PC-3 (cell line): Measurements from ENCODE around the gene CTXND2. TPM values are rescaled to one million over a fixed set of nuclear protein-coding genes. Genes with fewer than 3 reads are reported as not detected.
"Not testable (repeated sequence)": the region's sequence is repeated elsewhere in the genome, so short reads cannot be mapped to it uniquely, and the experiment has no call there.

Source experiments
- ATAC-seq: fragments of 200-7000 bp; cut with Tn5 transposase; 2 replicates; pipeline ENCODE4 v1.9.1; 2020; ENCODE audit warnings: mild to moderate bottlenecking, moderate library complexity
- BruUV-seq: library from RNA; stranded (reverse); fragments of 400-500 nt; replicated peaks from 2 replicates; lab custom pipeline; 2021; lab: Mats Ljungman, UMichigan
- CTCF ChIA-PET: fragments of 300-600 bp; sonication (Branson Sonifier 250); formaldehyde crosslinking; loops from one replicate; lab custom pipeline; 2022; ENCODE audit warnings: antibody characterized with exemption; lab: Charles Lee
- POLR2A ChIA-PET: fragments of 300-600 bp; sonication (Branson Sonifier 250); formaldehyde crosslinking; loops from one replicate; lab custom pipeline; 2022; ENCODE audit warnings: antibody characterized with exemption; ENCODE audit not compliant: unreplicated experiment; lab: Charles Lee
- DNase-seq: peaks from one replicate; pipeline ENCODE4 v3.0.0-alpha.2; 2015
- H2AFZ ChIP-seq: fragments of 300-600 bp; sonication (generic); 2 replicates; pipeline ENCODE4 v1.6.0; 2016; ENCODE audit warnings: antibody characterized with exemption, low read length
- H3F3A ChIP-seq: fragments of 300-600 bp; sonication (generic); one replicate; pipeline ENCODE4 v1.6.0; 2017; ENCODE audit warnings: antibody characterized with exemption, low read length, control low read depth, mild to moderate bottlenecking; ENCODE audit not compliant: unreplicated experiment
- H3K27ac ChIP-seq: fragments of 300-600 bp; sonication (generic); 2 replicates; pipeline ENCODE4 v1.5.1; 2016; ENCODE audit warnings: mild to moderate bottlenecking, low read length
- H3K27me3 ChIP-seq: fragments of 300-600 bp; sonication (generic); 2 replicates; pipeline ENCODE4 v1.6.1; 2016; ENCODE audit warnings: low read length, mixed read lengths
- H3K36me3 ChIP-seq: fragments of 300-600 bp; sonication (generic); 2 replicates; pipeline ENCODE4 v1.6.1; 2016; ENCODE audit warnings: low read depth, mixed run types, low read length, mixed read lengths
- H3K4me1 ChIP-seq: fragments of 300-600 bp; sonication (generic); 2 replicates; pipeline ENCODE4 v1.5.1; 2016; ENCODE audit warnings: low read length; ENCODE audit not compliant: insufficient read depth
- H3K4me2 ChIP-seq: fragments of 300-600 bp; sonication (generic); 2 replicates; pipeline ENCODE4 v1.6.0; 2016; ENCODE audit warnings: low read length
- H3K4me3 ChIP-seq: fragments of 300-600 bp; sonication (generic); 2 replicates; pipeline ENCODE4 v1.5.1; 2016; ENCODE audit warnings: mild to moderate bottlenecking, low read length, mixed read lengths
- H3K79me2 ChIP-seq: fragments of 300-600 bp; sonication (generic); 2 replicates; pipeline ENCODE4 v1.6.1; 2017; ENCODE audit warnings: low read length, mixed read lengths
- H3K9ac ChIP-seq: fragments of 300-600 bp; sonication (generic); 2 replicates; pipeline ENCODE4 v1.6.0; 2016; ENCODE audit warnings: mild to moderate bottlenecking, low read length
- H3K9me2 ChIP-seq: fragments of 300-600 bp; sonication (generic); replicated peaks from 2 replicates; pipeline ENCODE4 v1.6.1; 2016; ENCODE audit warnings: mixed run types, low read length, mixed read lengths
- H3K9me3 ChIP-seq: fragments of 300-600 bp; sonication (generic); 2 replicates; pipeline ENCODE4 v1.6.1; 2016; ENCODE audit warnings: low read length, mixed read lengths
- H4K20me1 ChIP-seq: fragments of 300-600 bp; sonication (generic); 2 replicates; pipeline ENCODE4 v1.6.1; 2016; ENCODE audit warnings: low read length, mixed read lengths
- EZH2 ChIP-seq: fragments of 300-600 bp; sonication (generic); IDR thresholded peaks from one replicate; pipeline ENCODE4 v1.6.1; 2017; ENCODE audit warnings: antibody characterized with exemption, mild to moderate bottlenecking, low read length; ENCODE audit not compliant: unreplicated experiment
- EZH2phosphoT487 ChIP-seq: fragments of 300-600 bp; sonication (generic); IDR thresholded peaks from 2 replicates; pipeline ENCODE4 v1.6.1; 2018; ENCODE audit warnings: mild to moderate bottlenecking, antibody characterized with exemption, low read length, borderline replicate concordance
- intact Hi-C: fragments of 100-400 bp; cut with micrococcal nuclease; formaldehyde crosslinking; loops from 2 replicates; pipeline ENCODE4 v1.9.0; 2023
- total RNA-seq: library from RNA; depleted of rRNA; stranded (reverse); fragments of >200 nt; gene quantifications from 2 replicates; pipeline ENCODE4 v1.2.3, GENCODE V29; 2014
- TF ChIP-seq, protein P1 (sequence below): fragments of 300-600 bp; sonication (generic); conservative IDR thresholded peaks from 2 replicates; pipeline ENCODE4 v1.5.1; 2017; ENCODE audit warnings: antibody characterized with exemption, low read depth, mild to moderate bottlenecking, low read length

Gene CTXND2
- total RNA-seq, 1 experiment from 2014 or later: not detected

GRCh38 chr1:150875197-150876118, 11.5 kb upstream of the CTXND2 start:
- Histone ChIP-seq H3K27ac (no peak overlapping the region), H3K9ac (peak overlapping the region; percentile 71), H3K9me3 (no peaks in the 10 kb centered on the region), H3K9me2 (no peaks in the 10 kb centered on the region), H3K4me2 (peak overlapping the region; percentile 92), H3K27me3 (no peaks in the 10 kb centered on the region), H3F3A (no peaks in the 10 kb centered on the region), H3K79me2 (peaks cover 37% of the 10 kb centered on the region), H4K20me1 (no peaks in the 10 kb centered on the region), H3K36me3 (peaks cover 4% of the 10 kb centered on the region; the same call in 1 of the 2 replicates), H2AFZ (peak overlapping the region; percentile 81), H3K4me1 (peaks cover 18% of the 10 kb centered on the region), H3K4me3 (peak overlapping the region; percentile 74)
- no peak for TF ChIP-seq EZH2phosphoT487
- TF ChIP-seq, protein P1, sequence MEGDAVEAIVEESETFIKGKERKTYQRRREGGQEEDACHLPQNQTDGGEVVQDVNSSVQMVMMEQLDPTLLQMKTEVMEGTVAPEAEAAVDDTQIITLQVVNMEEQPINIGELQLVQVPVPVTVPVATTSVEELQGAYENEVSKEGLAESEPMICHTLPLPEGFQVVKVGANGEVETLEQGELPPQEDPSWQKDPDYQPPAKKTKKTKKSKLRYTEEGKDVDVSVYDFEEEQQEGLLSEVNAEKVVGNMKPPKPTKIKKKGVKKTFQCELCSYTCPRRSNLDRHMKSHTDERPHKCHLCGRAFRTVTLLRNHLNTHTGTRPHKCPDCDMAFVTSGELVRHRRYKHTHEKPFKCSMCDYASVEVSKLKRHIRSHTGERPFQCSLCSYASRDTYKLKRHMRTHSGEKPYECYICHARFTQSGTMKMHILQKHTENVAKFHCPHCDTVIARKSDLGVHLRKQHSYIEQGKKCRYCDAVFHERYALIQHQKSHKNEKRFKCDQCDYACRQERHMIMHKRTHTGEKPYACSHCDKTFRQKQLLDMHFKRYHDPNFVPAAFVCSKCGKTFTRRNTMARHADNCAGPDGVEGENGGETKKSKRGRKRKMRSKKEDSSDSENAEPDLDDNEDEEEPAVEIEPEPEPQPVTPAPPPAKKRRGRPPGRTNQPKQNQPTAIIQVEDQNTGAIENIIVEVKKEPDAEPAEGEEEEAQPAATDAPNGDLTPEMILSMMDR: no peak
- TF ChIP-seq EZH2: no peak
- ChIA-PET POLR2A (no interaction called here), CTCF (no interaction called here)
- intact Hi-C loops: loop anchor here (1.0 to 5.0 kb wide), 2 partner anchors 47 to 263 kb away; no protein-coding TSS in a partner anchor
- BruUV-seq: TSS peak; percentile 52
- DNase-seq (no peak), ATAC-seq (peak; percentile 5; the same call in 1 of the 2 replicates)

DNA sequence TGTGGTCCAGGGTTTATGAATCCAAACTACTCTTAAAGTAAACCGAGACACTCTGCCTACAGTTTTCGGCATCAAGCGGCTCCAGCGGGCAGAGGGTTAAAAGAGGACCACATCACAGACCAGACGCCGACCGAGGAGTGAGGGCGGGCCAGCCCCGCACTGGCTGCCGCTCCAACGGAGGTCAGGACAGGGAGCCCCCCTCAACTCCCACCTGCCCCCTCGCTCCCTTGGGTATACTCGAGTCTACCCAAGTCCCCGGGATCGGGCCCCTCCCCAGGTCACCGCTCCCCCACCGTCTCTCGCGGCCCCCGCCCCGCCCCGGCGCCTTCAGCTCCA, 10.8 kb upstream of the CTXND2 start:
- H3K9me2 ChIP-seq: no peaks in the 10 kb centered on the region
- peak overlapping the region; percentile 81 for H2AFZ ChIP-seq
- H3K36me3 ChIP-seq: peaks cover 4% of the 10 kb centered on the region; the same call in 1 of the 2 replicates
- ChIA-PET POLR2A (interaction anchor here (0.6 kb wide), 1 partner anchor 123 kb away, joined by 7 read pairs; no protein-coding TSS in a partner anchor), CTCF (no interaction called here)
- peaks cover 37% of the 10 kb centered on the region for H3K79me2 ChIP-seq
- DNase-seq (peak; percentile 52), ATAC-seq (peak; percentile 54)
- H3F3A ChIP-seq: no peaks in the 10 kb centered on the region
- peak overlapping the region; percentile 74 for H3K4me3 ChIP-seq
- peak overlapping the region; percentile 21 for H3K27ac ChIP-seq
- H4K20me1 ChIP-seq: no peaks in the 10 kb centered on the region
- intact Hi-C loops: loop anchor here (1.0 to 5.0 kb wide), 2 partner anchors 46 to 264 kb away; no protein-coding TSS in a partner anchor
- H3K4me2 ChIP-seq: peak overlapping the region; percentile 92
- H3K27me3 ChIP-seq: no peaks in the 10 kb centered on the region
- TF ChIP-seq, protein P1: no peak
- TF ChIP-seq EZH2: no peak
- no peak for TF ChIP-seq EZH2phosphoT487
- H3K9ac ChIP-seq: peak overlapping the region; percentile 71
- peaks cover 20% of the 10 kb centered on the region for H3K4me1 ChIP-seq
- H3K9me3 ChIP-seq: no peaks in the 10 kb centered on the region
- BruUV-seq: no TSS peak

DNA sequence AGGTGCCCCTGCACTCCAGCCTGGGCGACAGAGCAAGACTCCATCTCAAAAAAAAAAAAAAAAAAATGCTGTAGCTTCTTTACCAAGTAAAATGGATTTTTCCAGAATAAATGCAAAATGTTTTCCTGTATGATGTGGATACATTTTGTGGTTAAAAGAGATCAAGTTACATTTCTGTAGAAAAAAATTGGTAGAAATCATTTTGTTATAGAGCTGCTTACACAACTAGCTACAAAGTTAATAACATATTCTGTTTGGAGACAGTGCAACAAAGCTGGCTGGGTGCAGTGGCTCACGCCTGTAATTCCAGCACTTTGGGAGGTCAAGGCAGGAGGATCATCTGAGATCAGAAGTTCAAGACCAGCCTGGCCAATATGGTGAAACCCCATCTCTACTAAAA, 8.0 kb upstream of the CTXND2 start:
- H3K9me2 ChIP-seq, H3F3A ChIP-seq, POLR2A ChIA-PET, CTCF ChIA-PET, H4K20me1 ChIP-seq, DNase-seq, H2AFZ ChIP-seq, H3K4me2 ChIP-seq, H3K27me3 ChIP-seq, ATAC-seq, H3K36me3 ChIP-seq, H3K27ac ChIP-seq, H3K9me3 ChIP-seq, BruUV-seq, H3K4me3 ChIP-seq, H3K9ac ChIP-seq: not testable (repeated sequence)
- Histone ChIP-seq H3K79me2 (peaks cover 23% of the 10 kb centered on the region), H3K4me1 (peaks cover 22% of the 10 kb centered on the region)
- intact Hi-C loops: loop anchor here (5.0 kb wide), 1 partner anchor 267 kb away; no protein-coding TSS in a partner anchor
